Activated T-cell treated with anti-CD3 and anti-CD28 coated beads for 48 hours (primary cell): ENCODE measurements around the gene GLT1D1.

Experiments
- DNase-seq: peaks from one replicate; pipeline ENCODE4 v3.0.0-alpha.2; 2020; ENCODE audit warnings: low read depth

Gene GLT1D1

GRCh38 chr12:128914908-128915563, 61.8 kb downstream of the GLT1D1 start:
- peak; percentile 6 for DNase-seq

- no peak for DNase-seq
Measured at GRCh38 chr12:128916425-128916824, 63.1 kb downstream of the GLT1D1 start.

- no peak for DNase-seq
Measured at GRCh38 chr12:128918481-128919260, 65.4 kb downstream of the GLT1D1 start.

GRCh38 chr12:128920468-128920867, 67.2 kb downstream of the GLT1D1 start:
- DNase-seq, result no peak

GRCh38 chr12:128928361-128928760, 75.1 kb downstream of the GLT1D1 start:
- no peak for DNase-seq

GRCh38 chr12:128929057-128929456, 75.8 kb downstream of the GLT1D1 start:
- no peak for DNase-seq

GRCh38 chr12:128930606-128931005, 77.3 kb downstream of the GLT1D1 start:
- no peak for DNase-seq

GRCh38 chr12:128932521-128932920, 79.2 kb downstream of the GLT1D1 start:
- no peak for DNase-seq

GRCh38 chr12:128933039-128933438, 79.8 kb downstream of the GLT1D1 start:
- no peak for DNase-seq

- no peak for DNase-seq
Measured at GRCh38 chr12:128933926-128934325, 80.6 kb downstream of the GLT1D1 start.

- DNase-seq, result no peak
Measured at GRCh38 chr12:128938886-128939285, 85.6 kb downstream of the GLT1D1 start.

- DNase-seq, result no peak
Measured at GRCh38 chr12:128940090-128940888, 87.0 kb downstream of the GLT1D1 start.

- DNase-seq, result no peak
Measured at GRCh38 chr12:128940974-128941373, 87.7 kb downstream of the GLT1D1 start.

- DNase-seq, result no peak
Measured at GRCh38 chr12:128942960-128943477, 89.7 kb downstream of the GLT1D1 start.

- no peak for DNase-seq
Measured at GRCh38 chr12:128944956-128945355, 91.7 kb downstream of the GLT1D1 start.

GRCh38 chr12:128947209-128947608, 93.9 kb downstream of the GLT1D1 start:
- no peak for DNase-seq

- no peak for DNase-seq
Measured at GRCh38 chr12:128949086-128949485, 95.8 kb downstream of the GLT1D1 start.

- DNase-seq, result no peak
Measured at GRCh38 chr12:128951448-128951847, 98.2 kb downstream of the GLT1D1 start.

- DNase-seq, result no peak
Measured at GRCh38 chr12:128956755-128957154, 103.5 kb downstream of the GLT1D1 start.

- DNase-seq, result no peak
Measured at GRCh38 chr12:128959901-128960300, 106.6 kb downstream of the GLT1D1 start.

GRCh38 chr12:128961308-128961902, 108.1 kb downstream of the GLT1D1 start:
- DNase-seq, result no peak

- no peak for DNase-seq
Measured at GRCh38 chr12:128961957-128962356, 108.7 kb downstream of the GLT1D1 start.
